OCI-M2 (cell line): ENCODE data around the gene PTK6.

Experiments used
- DNase-seq: peaks from one replicate; lab custom pipeline; 2025; ENCODE audit not compliant: unreplicated experiment; lab: John Stamatoyannopoulos, UW

PTK6 gene

GRCh38 chr20:63545814-63546213, 8.6 kb upstream of the PTK6 start:
- DNase-seq: no peak

- DNase-seq: no peak
Observed at GRCh38 chr20:63544958-63545516, 7.9 kb upstream of the PTK6 start.

- DNase-seq: no peak
Observed at GRCh38 chr20:63544241-63544957, 7.2 kb upstream of the PTK6 start.

- no peak for DNase-seq
Observed at GRCh38 chr20:63543733-63544132, 6.6 kb upstream of the PTK6 start.

GRCh38 chr20:63543131-63543530, 6.0 kb upstream of the PTK6 start:
- DNase-seq: no peak

GRCh38 chr20:63542696-63543095, 5.5 kb upstream of the PTK6 start:
- no peak for DNase-seq

- DNase-seq: no peak
Observed at GRCh38 chr20:63542031-63542559, 4.9 kb upstream of the PTK6 start.

GRCh38 chr20:63541371-63541770, 4.2 kb upstream of the PTK6 start:
- no peak for DNase-seq

GRCh38 chr20:63540417-63541186, 3.4 kb upstream of the PTK6 start:
- no peak for DNase-seq

- no peak for DNase-seq
Observed at GRCh38 chr20:63539441-63540370, 2.5 kb upstream of the PTK6 start.

GRCh38 chr20:63539092-63539430, 1.9 kb upstream of the PTK6 start:
- no peak for DNase-seq

GRCh38 chr20:63538204-63539091, 1.3 kb upstream of the PTK6 start:
- DNase-seq: no peak

GRCh38 chr20:63537525-63538203, 488 bp upstream of the PTK6 start:
- DNase-seq: peak; percentile 21

GRCh38 chr20:63536241-63536977, 767 bp downstream of the PTK6 start:
- DNase-seq: no peak

- no peak for DNase-seq
Observed at GRCh38 chr20:63534831-63535651, 2.1 kb downstream of the PTK6 start.

- no peak for DNase-seq
Observed at GRCh38 chr20:63534427-63534830, 2.7 kb downstream of the PTK6 start.

- DNase-seq: no peak
Observed at GRCh38 chr20:63533871-63534393, 3.2 kb downstream of the PTK6 start.

- no peak for DNase-seq
Observed at GRCh38 chr20:63533388-63533787, 3.8 kb downstream of the PTK6 start.
